PFSK-1 (cell line): ENCODE measurements around the gene TRPV4.

ENCODE experiments used
- POLR2AphosphoS5 ChIP-seq: IDR thresholded peaks from 2 replicates; pipeline ENCODE4 v1.6.1; 2012; ENCODE audit warnings: low read depth, mild to moderate bottlenecking, control low read depth, low read length, moderate library complexity
- REST ChIP-seq, 2 experiments: IDR thresholded peaks; 2 replicates each; pipeline versions ENCODE4 v1.6.1 to v1.8.0; 2011 to 2012; ENCODE audit warnings: low read depth in 2 of 2, low read length in 2 of 2, control low read depth in 1 of 2, inconsistent platforms in 1 of 2, mild to moderate bottlenecking in 1 of 2, moderate library complexity in 1 of 2; ENCODE audit not compliant: insufficient read depth in 1 of 2
- TAF1 ChIP-seq: IDR thresholded peaks from 2 replicates; pipeline ENCODE4 v1.6.1; 2012; ENCODE audit warnings: low read length, control low read depth, borderline replicate concordance; ENCODE audit not compliant: insufficient read depth

- no peak for TF ChIP-seq REST (IDR thresholded peaks at IDR 0.05; ENCODE audit: insufficient read depth in 1 of 2, low read depth in 2 of 2, low read length in 2 of 2)
- TF ChIP-seq POLR2AphosphoS5, result no peak
- TF ChIP-seq TAF1, result no peak
These were observed 56.6 kb downstream of the TRPV4 start for GRCh38 chr12:109776624-109777023.
